GM12874 (cell line): ENCODE measurements around the gene ROBO2.

Experiments used
- CTCF ChIP-seq: IDR thresholded peaks from 2 replicates; pipeline ENCODE4 v1.5.1; 2011; ENCODE audit warnings: low read depth, mild to moderate bottlenecking, control low read depth, low read length, moderate library complexity; ENCODE audit not compliant: insufficient read depth

ROBO2 gene

GRCh38 chr3:77052733-77053670, 13.1 kb downstream of the ROBO2 start:
- TF ChIP-seq CTCF = no peak

- TF ChIP-seq CTCF = no peak
Measured at GRCh38 chr3:77053795-77054194, 13.9 kb downstream of the ROBO2 start.

DNA sequence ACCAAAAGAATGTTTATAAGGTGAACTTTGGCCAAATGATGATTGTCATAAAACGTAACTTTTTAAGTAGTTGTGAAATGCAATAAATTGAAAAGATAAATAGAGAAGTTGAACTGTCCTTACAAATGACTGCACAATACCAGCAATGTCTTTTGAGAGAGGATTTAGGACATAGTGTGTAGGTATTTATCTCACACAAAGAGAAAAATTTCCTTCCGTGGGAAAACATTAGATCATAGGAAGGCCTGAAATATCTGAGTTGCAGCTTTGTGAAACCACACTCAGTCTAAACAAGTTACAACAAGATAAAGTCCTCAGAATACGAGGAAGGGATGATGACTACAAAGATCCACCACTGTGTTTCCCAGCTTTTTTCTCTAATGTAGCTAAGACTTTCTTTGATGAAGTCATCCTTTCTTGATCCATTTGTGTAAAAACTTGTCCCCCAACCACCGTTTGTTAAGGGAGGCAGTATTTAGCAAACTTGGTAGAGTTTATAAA, 16.0 kb downstream of the ROBO2 start:
- no peak for TF ChIP-seq CTCF

DNA sequence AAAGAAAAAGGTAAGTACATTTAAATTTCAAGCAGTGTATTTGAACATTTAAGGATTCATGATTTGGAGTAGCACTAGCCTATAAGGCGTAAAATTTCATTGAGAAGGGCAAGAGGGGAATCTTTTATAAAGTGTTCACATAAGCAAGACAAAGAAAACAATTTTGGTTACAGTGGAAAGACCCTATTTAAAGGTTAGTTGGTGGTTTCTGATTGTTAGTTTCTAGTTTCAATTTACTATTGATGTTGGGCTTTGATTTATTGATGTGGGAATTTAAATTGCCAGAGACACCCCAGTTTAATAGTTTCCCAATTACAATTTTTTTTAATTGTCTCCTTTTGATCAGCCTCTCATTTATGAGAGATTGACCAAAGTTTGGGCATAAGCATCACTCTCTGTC, 19.5 kb downstream of the ROBO2 start:
- no peak for TF ChIP-seq CTCF

DNA sequence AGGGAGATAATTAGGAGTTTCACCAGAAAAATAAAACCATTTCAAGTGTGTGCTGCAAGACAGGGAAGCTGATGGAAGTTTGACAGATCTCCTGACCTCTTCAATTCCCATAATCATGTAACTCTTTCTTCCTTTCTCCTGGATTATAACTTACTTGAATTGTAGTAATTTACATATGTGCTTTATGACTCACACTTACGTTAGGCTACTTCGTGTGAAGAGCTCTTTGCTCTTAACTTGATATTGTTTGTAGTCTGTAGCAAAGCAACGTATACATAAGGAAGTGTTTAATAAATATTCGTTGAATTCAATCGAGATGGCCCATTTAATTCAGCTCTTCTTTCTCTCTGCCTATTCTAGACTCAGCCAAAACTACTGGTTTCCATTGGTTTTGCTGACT, 23.5 kb downstream of the ROBO2 start:
- TF ChIP-seq CTCF = no peak

DNA sequence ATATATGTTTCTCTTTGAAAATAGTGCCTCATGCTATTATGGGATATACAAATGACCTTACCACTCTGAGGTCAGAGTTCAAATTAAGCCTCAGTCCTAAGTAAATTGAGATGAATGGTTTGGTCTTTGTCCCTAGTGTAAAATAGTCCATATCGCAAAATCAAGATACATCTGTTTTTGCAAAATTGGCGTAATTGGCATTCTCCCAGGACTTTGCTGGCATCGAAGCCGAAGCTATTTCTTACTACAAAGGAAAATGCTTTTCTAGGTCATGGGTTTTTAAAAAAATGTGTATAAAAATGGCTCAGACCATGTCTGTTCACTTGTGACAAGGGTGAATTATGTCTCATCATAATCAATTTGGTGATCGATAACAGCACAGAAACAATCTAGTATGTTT, 25.9 kb downstream of the ROBO2 start:
- TF ChIP-seq CTCF = no peak

GRCh38 chr3:77066829-77067228, 26.9 kb downstream of the ROBO2 start:
- TF ChIP-seq CTCF = no peak
